ENCODE measurements around the gene FXR2.

FXR2 gene

DNA sequence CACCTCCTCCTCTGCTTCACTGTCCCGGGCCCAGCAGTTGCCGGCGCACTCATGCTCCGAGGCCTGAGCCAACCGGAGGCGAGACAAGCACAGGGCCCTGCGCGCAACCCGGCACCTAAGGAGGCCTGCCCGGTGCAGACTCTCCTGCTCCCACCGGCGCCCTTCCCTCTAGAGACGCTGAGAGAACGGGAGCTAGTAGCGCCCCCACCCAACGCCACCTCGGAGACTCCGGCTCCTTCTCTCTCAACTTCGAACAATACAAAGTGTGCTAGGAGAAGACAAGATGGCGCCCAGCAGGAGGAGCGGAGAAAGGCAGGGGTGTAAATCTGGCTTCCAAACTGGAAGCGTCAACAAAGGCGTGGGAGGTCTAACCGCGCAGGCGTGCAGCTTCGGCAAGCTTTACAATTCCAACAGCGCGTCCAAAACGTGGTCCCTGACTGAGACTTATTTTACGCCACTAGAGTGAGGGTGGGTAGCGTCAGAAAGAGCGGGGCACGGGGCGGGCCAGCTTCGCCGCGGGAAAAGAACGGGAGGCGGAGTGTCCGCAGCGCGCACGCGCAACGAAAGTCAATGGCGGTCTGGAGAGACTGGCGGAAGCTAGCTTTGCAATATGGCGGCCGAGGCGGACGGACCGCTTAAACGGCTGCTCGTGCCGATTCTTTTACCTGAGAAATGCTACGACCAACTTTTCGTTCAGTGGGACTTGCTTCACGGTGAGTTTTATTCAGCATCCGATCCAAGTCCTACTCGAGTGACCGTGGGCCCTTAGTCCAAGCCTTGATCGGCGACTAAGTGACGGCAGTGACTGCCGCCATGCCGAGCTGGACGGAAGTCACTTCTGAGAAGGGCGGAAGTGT, 31.2 kb downstream of the FXR2 start, which contains the start of gene MPDU1:
Gene MPDU1 (plus strand): TSS at position 600 of the 857 bp plus-strand sequence. CDS start 11 bp downstream, at position 611.
- DNase-seq (ENCODE audit: low read depth), result peak; percentile 98
- peak within 1 kb of the TSS; percentile 98 for H3K4me3 ChIP-seq (ENCODE audit: low read length)
- H3K9me3 ChIP-seq (ENCODE audit: control insufficient read depth, low read length), result no peaks in the 10 kb centered on the region
- peaks cover 67% of the 10 kb centered on the region for H3K4me1 ChIP-seq (ENCODE audit: control insufficient read depth, insufficient read depth, low read length)
- peak within 1 kb of the TSS; percentile 96 for H3K9ac ChIP-seq (ENCODE audit: low read length)
- H3K36me3 ChIP-seq (ENCODE audit: control insufficient read depth, insufficient read depth, low read length, severe bottlenecking), result peaks cover 6% of the 10 kb centered on the region
- H3K27me3 ChIP-seq (replicated peaks; ENCODE audit: control insufficient read depth, insufficient read depth, low read length), result no peaks in the 10 kb centered on the region

GRCh38 chr17:7582396-7583252, 32.1 kb downstream of the FXR2 start:
- DNase-seq (ENCODE audit: low read depth), result no peak
- peaks cover 15% of the 10 kb centered on the region for H3K36me3 ChIP-seq (ENCODE audit: control insufficient read depth, insufficient read depth, low read length, severe bottlenecking)
- peaks cover 64% of the 10 kb centered on the region for H3K4me1 ChIP-seq (ENCODE audit: control insufficient read depth, insufficient read depth, low read length)
- no peaks in the 10 kb centered on the region for H3K9me3 ChIP-seq (ENCODE audit: control insufficient read depth, low read length)
- H3K4me3 ChIP-seq (ENCODE audit: low read length), result peak overlapping the region; percentile 98
- H3K27me3 ChIP-seq (replicated peaks; ENCODE audit: control insufficient read depth, insufficient read depth, low read length), result no peaks in the 10 kb centered on the region
- H3K9ac ChIP-seq (ENCODE audit: low read length), result peak overlapping the region; percentile 96

- Histone ChIP-seq H3K36me3 (ENCODE audit: control insufficient read depth, insufficient read depth, low read length, severe bottlenecking) (peaks cover 32% of the 10 kb centered on the region), H3K4me1 (ENCODE audit: control insufficient read depth, insufficient read depth, low read length) (peaks cover 69% of the 10 kb centered on the region), H3K27me3 (replicated peaks; ENCODE audit: control insufficient read depth, insufficient read depth, low read length) (no peaks in the 10 kb centered on the region), H3K9me3 (ENCODE audit: control insufficient read depth, low read length) (no peaks in the 10 kb centered on the region), H3K4me3 (ENCODE audit: low read length) (peak overlapping the region; percentile 70), H3K9ac (ENCODE audit: low read length) (peak overlapping the region; percentile 86)
- no peak for DNase-seq (ENCODE audit: low read depth)
Observed at GRCh38 chr17:7580604-7581575, 33.8 kb downstream of the FXR2 start.

DNA sequence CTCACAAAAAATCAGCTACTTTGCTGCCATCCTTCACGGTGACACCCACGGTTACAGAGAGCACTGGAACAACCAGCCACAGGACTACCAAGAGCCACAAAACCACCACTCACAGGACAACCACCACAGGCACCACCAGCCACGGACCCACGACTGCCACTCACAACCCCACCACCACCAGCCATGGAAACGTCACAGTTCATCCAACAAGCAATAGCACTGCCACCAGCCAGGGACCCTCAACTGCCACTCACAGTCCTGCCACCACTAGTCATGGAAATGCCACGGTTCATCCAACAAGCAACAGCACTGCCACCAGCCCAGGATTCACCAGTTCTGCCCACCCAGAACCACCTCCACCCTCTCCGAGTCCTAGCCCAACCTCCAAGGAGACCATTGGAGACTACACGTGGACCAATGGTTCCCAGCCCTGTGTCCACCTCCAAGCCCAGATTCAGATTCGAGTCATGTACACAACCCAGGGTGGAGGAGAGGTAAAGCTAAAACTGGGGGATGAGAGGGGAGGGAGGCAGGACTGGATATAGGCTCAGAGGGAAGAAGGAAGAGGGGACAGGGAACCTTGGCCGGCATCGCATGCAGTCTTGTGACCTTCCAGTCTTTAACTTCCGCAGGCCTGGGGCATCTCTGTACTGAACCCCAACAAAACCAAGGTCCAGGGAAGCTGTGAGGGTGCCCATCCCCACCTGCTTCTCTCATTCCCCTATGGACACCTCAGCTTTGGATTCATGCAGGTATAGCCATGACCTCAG, 34.7 kb downstream of the FXR2 start:
- DNase-seq (ENCODE audit: low read depth), result no peak
- Histone ChIP-seq H3K9ac (ENCODE audit: low read length) (peak overlapping the region; percentile 86), H3K9me3 (ENCODE audit: control insufficient read depth, low read length) (no peaks in the 10 kb centered on the region), H3K4me1 (ENCODE audit: control insufficient read depth, insufficient read depth, low read length) (peaks cover 75% of the 10 kb centered on the region), H3K27me3 (replicated peaks; ENCODE audit: control insufficient read depth, insufficient read depth, low read length) (no peaks in the 10 kb centered on the region), H3K4me3 (ENCODE audit: low read length) (peak overlapping the region; percentile 70), H3K36me3 (ENCODE audit: control insufficient read depth, insufficient read depth, low read length, severe bottlenecking) (peaks cover 41% of the 10 kb centered on the region)

DNA sequence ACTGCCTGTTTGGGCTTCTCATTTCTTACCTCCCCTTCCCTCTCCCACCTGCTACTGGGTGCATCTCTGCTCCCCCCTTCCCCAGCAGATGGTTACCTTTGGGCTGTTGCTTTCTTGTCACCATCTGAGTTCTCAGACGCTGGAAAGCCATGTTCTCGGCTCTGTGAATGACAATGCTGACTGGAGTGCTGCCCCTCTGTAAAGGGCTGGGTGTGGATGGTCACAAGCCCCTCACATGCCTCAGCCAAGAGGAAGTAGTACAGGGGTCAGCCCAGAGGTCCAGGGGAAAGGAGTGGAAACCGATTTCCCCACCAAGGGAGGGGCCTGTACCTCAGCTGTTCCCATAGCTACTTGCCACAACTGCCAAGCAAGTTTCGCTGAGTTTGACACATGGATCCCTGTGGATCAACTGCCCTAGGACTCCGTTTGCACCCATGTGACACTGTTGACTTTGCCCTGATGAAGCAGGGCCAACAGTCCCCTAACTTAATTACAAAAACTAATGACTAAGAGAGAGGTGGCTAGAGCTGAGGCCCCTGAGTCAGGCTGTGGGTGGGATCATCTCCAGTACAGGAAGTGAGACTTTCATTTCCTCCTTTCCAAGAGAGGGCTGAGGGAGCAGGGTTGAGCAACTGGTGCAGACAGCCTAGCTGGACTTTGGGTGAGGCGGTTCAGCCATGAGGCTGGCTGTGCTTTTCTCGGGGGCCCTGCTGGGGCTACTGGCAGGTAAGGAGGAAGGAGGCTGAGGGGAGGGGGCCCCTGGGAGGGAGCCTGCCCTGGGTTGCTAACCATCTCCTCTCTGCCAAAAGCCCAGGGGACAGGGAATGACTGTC, 35.5 kb downstream of the FXR2 start, which contains the start of gene CD68:
Gene CD68 (plus strand): TSS at position 638 of the 833 bp plus-strand sequence. CDS start 40 bp downstream, at position 678.
- no peaks in the 10 kb centered on the region for H3K9me3 ChIP-seq (ENCODE audit: control insufficient read depth, low read length)
- H3K36me3 ChIP-seq (ENCODE audit: control insufficient read depth, insufficient read depth, low read length, severe bottlenecking), result peaks cover 49% of the 10 kb centered on the region
- H3K9ac ChIP-seq (ENCODE audit: low read length), result peak within 1 kb of the TSS; percentile 86
- DNase-seq (ENCODE audit: low read depth), result peak; percentile 89
- H3K27me3 ChIP-seq (replicated peaks; ENCODE audit: control insufficient read depth, insufficient read depth, low read length), result no peaks in the 10 kb centered on the region
- peak within 1 kb of the TSS; percentile 70 for H3K4me3 ChIP-seq (ENCODE audit: low read length)
- H3K4me1 ChIP-seq (ENCODE audit: control insufficient read depth, insufficient read depth, low read length), result peaks cover 77% of the 10 kb centered on the region

- Histone ChIP-seq H3K36me3 (ENCODE audit: control insufficient read depth, insufficient read depth, low read length, severe bottlenecking) (peaks cover 51% of the 10 kb centered on the region), H3K27me3 (replicated peaks; ENCODE audit: control insufficient read depth, insufficient read depth, low read length) (no peaks in the 10 kb centered on the region), H3K4me3 (ENCODE audit: low read length) (no peak overlapping the region), H3K9ac (ENCODE audit: low read length) (peak overlapping the region; percentile 44), H3K4me1 (ENCODE audit: control insufficient read depth, insufficient read depth, low read length) (peaks cover 69% of the 10 kb centered on the region), H3K9me3 (ENCODE audit: control insufficient read depth, low read length) (no peaks in the 10 kb centered on the region)
- DNase-seq (ENCODE audit: low read depth), result no peak
Observed at GRCh38 chr17:7577327-7578199, 37.1 kb downstream of the FXR2 start.

- H3K27me3 ChIP-seq (replicated peaks; ENCODE audit: control insufficient read depth, insufficient read depth, low read length), result no peaks in the 10 kb centered on the region
- no peak for DNase-seq (ENCODE audit: low read depth)
- peak overlapping the region; percentile 100 for H3K9ac ChIP-seq (ENCODE audit: low read length)
- no peaks in the 10 kb centered on the region for H3K9me3 ChIP-seq (ENCODE audit: control insufficient read depth, low read length)
- H3K4me3 ChIP-seq (ENCODE audit: low read length), result peak overlapping the region; percentile 91
- H3K36me3 ChIP-seq (ENCODE audit: control insufficient read depth, insufficient read depth, low read length, severe bottlenecking), result peaks cover 52% of the 10 kb centered on the region
- H3K4me1 ChIP-seq (ENCODE audit: control insufficient read depth, insufficient read depth, low read length), result peaks cover 67% of the 10 kb centered on the region
Observed at GRCh38 chr17:7576432-7576937, 38.2 kb downstream of the FXR2 start.

DNA sequence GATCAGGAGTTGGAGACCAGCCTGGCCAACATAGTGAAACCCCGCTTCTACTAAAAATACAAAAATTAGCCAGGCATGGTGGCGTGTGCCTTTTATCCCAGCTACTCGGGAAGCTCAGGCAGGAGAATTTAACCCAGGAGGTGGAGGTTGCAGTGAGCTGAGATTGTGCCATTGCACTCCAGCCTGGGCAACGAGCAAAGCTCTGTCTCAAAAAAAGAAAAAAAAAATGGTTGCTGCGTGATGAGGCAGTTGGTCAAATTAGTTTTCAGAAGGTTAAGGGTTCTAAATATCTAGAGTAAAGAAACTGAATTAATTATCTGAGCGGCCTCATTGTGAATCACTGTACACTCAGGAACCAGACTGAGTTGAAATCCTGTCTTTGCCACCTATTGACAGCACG, 38.7 kb downstream of the FXR2 start:
- H3K27me3 ChIP-seq (replicated peaks; ENCODE audit: control insufficient read depth, insufficient read depth, low read length), result no peaks in the 10 kb centered on the region
- H3K4me1 ChIP-seq (ENCODE audit: control insufficient read depth, insufficient read depth, low read length), result peaks cover 67% of the 10 kb centered on the region
- H3K9me3 ChIP-seq (ENCODE audit: control insufficient read depth, low read length), result no peaks in the 10 kb centered on the region
- H3K9ac ChIP-seq (ENCODE audit: low read length), result peak overlapping the region; percentile 100
- no peak for DNase-seq (ENCODE audit: low read depth)
- peak overlapping the region; percentile 91 for H3K4me3 ChIP-seq (ENCODE audit: low read length)
- H3K36me3 ChIP-seq (ENCODE audit: control insufficient read depth, insufficient read depth, low read length, severe bottlenecking), result peaks cover 57% of the 10 kb centered on the region

GRCh38 chr17:7575481-7575883, 39.2 kb downstream of the FXR2 start:
- Histone ChIP-seq H3K4me1 (ENCODE audit: control insufficient read depth, insufficient read depth, low read length) (peaks cover 62% of the 10 kb centered on the region), H3K36me3 (ENCODE audit: control insufficient read depth, insufficient read depth, low read length, severe bottlenecking) (peaks cover 62% of the 10 kb centered on the region), H3K9ac (ENCODE audit: low read length) (peak overlapping the region; percentile 100), H3K27me3 (replicated peaks; ENCODE audit: control insufficient read depth, insufficient read depth, low read length) (no peaks in the 10 kb centered on the region), H3K4me3 (ENCODE audit: low read length) (peak overlapping the region; percentile 91), H3K9me3 (ENCODE audit: control insufficient read depth, low read length) (no peaks in the 10 kb centered on the region)
- DNase-seq (ENCODE audit: low read depth), result no peak
